SIG-M5 (cell line): ENCODE measurements around the gene RARB.

Experiments used
- DNase-seq: peaks from one replicate; lab custom pipeline; 2025; lab: John Stamatoyannopoulos, UW

Gene RARB

GRCh38 chr3:25423780-25424588, 4.1 kb upstream of the RARB start:
- DNase-seq: no peak

- DNase-seq: no peak
Measured at GRCh38 chr3:25424614-25425013, 3.4 kb upstream of the RARB start.

DNA sequence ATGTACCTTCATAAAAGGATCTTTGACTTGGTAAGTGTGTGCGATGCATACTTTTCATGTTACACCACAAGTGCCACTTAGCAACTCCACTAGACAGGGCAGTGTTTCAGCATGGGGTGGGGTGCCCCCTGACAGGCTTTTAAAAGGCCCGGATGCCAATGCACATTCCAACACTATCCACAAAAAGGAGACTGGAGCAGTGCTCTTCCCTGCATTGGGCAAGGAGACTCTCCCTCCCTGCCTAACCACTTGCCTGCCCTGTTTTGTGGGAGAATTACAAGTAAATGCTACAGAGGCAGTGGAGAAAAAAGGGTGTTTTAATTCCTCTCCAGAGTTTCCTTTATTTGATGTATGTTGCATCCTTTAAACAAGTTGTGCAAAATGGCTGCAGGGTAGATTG, 1.7 kb upstream of the RARB start:
- no peak for DNase-seq

DNA sequence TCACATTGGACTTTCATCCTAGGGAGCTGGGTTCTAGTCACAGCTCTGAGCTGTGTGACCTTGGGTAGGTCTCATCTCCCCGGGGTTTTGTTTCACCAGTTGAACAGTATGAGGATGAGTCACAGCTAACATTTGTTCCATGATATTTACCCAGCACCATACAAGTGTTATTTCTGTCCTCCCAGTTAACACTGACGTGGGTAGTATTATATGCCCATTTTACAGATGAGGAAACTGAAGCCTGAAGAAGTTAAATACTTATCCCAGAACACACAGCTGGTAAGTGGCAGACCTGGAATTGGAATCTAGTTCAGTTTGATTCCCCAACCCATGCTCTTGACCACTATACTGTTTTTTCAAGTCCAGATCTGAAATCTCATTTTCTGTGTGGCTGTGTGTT, 908 bp upstream of the RARB start:
- no peak for DNase-seq

- no peak for DNase-seq
Measured at GRCh38 chr3:25427563-25427941, 511 bp upstream of the RARB start.

DNA sequence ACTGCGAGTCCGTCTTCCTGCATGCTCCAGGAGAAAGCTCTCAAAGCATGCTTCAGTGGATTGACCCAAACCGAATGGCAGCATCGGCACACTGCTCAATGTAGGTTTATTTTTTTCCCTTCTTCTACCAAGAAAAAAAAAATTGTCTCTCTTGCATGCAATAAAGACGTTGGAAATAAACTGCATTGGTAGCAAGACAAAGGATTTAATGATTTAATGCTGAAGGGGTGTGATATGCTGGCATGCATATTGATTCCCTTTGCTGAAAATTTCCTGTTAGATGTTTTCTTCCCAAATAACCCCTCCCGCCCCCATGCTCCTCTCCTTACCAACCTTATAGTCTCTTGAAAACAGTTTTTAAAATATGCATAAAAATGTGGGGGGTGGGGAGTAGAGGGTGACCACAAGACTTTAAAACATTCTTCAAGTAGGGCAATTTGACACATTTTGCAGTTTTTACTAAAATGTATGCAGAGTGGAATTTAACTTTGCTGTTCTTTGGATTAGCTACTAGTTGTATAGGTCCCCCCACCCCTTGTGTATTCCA, 799 bp downstream of the RARB start:
- no peak for DNase-seq

DNA sequence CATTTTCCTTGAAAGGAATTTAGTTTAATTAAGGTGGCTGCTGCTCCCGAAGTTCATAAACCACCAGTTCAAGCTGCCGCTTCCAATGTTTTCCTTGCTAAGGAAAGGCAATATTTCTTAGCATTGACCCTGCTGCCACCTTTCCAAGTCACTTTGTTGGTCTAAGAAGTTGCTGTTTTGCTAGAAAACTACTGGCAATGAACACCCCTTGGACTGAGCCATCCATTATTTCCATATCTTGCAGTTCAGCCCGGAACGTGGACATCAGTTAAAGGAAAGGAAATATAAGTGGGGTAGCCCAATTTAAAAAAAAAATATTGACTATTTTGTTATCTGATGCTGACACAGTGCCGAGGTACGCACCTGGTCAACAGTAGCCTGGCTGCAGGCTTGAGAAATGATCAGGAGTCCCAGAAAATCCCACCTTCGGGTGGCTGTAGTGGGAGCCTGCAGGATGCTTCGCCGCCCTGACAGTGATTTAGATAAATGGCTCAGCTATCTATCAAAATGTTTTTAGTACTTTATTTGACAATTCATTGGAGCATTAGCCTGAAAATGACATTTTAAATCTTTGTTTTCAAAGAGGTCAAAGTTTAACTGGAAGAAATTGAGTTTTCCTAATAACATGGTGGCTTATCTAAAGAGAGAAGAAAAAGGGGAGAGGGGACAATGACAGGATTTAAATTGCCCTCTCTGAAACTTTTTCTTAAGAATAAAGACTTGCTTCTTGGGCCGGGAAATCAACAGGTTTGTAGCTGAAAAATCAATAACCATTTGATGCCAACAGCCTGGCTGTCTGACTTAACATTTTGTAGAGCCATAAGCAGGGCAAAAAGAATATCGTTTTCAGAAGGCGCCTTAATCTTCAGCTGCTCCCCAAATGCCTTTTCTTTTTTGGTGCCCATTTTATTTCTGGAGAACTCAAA, 1.6 kb downstream of the RARB start:
- no peak for DNase-seq

- DNase-seq: no peak
Measured at GRCh38 chr3:25430287-25430934, 2.3 kb downstream of the RARB start.

DNA sequence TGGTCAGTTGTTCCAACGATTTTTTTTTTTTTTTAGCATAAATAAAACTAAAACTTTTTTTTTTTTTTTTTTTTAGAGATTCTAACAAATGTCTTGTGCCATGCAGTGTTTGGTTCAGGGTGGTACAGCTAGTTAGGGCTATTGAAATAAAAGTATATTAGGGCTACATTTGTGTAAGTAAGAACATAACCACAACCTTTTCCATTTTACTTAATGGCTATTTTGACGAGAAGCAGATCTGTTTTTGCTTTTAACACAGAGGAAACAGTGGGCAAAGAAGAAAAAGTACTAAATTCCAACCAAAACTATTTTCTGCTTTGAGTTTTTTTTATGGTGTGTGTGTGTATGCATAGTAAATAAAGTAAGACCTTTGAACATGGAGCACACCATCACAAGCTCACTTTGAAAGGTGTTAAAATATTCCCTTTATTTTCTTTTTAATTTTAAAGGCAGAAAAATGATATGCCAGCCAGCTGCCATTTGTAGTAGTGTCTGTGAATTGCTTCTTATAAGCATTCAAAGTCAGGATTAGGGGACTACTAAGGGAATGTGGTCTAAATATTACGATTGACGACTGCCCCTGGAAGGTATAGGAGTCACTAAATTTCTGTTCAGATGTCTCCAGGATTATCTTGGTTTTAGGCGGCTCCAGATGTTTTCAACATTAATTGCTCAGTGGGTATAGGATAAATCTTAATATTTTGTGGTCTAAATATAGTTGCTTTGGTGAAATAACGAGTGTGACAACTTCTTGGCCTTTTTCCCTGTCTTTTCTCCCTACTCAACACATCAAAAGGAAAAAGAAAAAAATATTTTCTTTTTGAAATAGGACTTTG, 3.1 kb downstream of the RARB start:
- DNase-seq: no peak

- no peak for DNase-seq
Measured at GRCh38 chr3:25432176-25432720, 4.2 kb downstream of the RARB start.

DNA sequence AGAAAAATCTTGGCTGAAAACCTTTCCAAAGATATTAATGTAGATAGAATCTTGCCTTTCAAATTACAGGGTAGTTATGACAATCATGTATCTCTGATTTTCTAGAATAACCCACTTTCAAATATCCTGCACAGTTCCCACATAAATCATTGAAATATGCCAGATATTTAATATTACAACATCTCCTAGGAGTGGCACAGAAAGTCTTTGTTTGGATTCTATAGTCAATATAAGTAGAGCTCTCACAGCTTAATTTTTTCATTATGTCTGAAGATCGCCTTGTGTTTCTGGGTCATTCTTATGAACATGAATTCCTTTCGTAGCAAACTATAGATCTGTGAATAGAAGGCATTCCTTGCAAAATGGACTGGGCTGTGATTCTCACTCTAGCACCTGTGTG, 5.0 kb downstream of the RARB start:
- DNase-seq: no peak

- no peak for DNase-seq
Measured at GRCh38 chr3:25433868-25434267, 5.8 kb downstream of the RARB start.

DNA sequence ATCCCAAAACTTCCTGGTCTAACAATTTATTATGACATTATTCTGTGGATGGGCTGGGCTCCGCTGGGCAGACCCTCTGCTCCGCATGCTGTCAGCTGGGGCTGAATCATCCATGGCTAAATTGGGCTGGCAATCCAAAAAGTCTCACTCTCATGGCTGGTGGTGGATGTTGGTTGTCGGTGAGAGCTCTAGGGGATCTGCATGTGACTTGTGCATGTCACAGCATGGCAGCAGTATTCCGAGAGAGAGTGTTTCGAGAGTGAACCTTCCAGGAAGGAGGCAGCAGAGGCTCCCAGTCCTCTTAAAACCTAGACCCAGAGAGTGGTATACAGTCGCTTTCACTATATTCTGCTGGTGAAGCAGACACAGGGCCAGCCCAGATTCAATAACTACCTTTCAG, 9.9 kb downstream of the RARB start:
- no peak for DNase-seq

DNA sequence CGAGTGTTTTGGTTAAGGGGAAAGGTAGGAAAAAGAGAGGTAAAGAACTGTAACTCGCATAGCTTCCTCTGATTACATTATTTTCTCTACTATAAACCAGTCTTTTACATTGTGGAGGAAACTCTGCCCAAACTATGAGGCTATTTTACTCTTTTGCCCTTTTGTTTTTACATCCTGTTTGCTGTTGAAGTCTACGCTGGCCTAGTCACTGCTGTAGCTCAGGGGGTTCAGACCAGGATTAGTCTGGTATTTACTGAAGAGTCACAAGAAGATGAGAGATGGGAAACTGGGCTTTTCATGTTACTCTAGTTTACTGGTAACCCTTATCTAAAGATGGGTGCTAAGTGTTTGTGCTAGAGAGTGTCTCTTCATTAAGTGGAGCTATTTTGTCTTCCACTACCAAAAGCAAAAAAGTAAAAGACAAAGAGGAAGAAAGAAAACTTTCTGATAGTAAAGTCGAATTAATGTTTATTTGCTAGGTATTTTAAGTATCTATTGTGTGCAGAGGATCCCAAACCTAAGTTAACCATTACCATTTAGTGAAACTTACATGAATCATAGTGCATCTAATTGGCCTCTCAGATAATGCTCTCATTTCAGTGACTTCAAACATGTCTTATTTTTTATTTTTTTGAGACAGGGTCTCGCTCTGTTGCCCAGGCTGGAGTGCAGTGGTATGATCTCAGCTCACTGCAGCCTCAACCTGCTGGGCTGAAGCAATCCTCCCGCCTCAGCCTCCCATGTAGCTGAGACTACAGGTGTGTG, 10.9 kb downstream of the RARB start:
- DNase-seq: no peak

DNA sequence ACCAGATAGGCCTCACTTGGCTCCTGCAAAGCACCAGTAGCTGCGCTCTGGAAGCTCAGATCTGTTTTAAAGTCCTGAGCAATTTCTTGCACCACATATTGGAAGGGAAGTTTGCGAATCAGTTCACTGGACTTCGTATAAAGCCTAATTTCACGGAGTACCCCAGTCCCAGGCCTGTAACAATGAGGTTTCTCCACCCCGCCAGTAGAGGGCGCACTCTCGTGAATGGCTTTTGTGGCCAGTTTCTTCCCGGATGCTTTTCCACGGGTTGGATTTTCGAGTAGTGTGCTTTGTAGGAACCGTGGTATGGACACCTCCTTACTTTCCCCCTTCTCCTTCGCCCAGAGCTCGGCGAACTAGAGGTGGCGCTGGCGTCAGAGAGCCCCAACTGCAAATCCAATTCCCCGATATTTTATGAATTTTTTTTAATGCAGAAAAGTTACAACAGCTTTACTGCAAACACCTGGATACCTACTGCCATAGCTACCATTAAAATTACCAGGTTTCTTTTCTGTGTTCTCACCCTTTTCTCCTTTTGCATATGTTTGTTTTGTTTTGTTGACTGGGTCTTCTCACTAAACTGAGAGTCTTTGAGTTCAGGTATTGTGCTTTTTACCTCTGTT, 13.3 kb downstream of the RARB start:
- DNase-seq: no peak

- no peak for DNase-seq
Measured at GRCh38 chr3:25442486-25442885, 14.4 kb downstream of the RARB start.

DNA sequence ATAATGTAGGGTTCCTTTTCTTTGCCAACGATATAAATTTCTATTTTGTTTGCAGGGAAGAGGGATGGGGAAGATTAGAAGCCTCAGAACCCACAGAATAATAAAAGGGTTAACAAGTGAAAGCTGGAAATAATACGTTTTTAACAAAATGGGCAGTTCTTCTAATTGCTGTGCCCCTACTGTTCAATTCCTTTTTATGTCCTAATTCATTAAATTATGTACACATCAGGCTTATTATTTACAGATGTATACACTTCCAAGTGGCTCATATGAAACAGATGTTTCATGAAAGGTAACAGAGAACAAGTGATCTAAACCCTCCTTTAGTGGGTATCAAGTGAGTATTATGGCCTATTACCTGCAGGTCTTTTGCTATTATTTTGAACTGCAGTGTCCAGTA, 16.2 kb downstream of the RARB start:
- DNase-seq: no peak

GRCh38 chr3:25445731-25446130, 17.7 kb downstream of the RARB start:
- DNase-seq: no peak

GRCh38 chr3:25447285-25447684, 19.2 kb downstream of the RARB start:
- DNase-seq: no peak

- DNase-seq: no peak
Measured at GRCh38 chr3:25447925-25448324, 19.9 kb downstream of the RARB start.
